Measurements from ENCODE around the gene IPO8.
"Not testable (repeated sequence)": the region's sequence is repeated elsewhere in the genome, so short reads cannot be mapped to it uniquely, and the experiment has no call there.

IPO8 gene

GRCh38 chr12:30617346-30618016, 78.2 kb downstream of the IPO8 start:
- TF ChIP-seq CTCF (IDR thresholded peaks at IDR 0.05): no peak
- Histone ChIP-seq H3K9ac (no peak overlapping the region), H3K36me3 (ENCODE audit: control insufficient read depth, insufficient read depth, low read length) (no peaks in the 10 kb centered on the region), H3K27me3 (ENCODE audit: control insufficient read depth, insufficient read depth, low read length) (no peaks in the 10 kb centered on the region), H3K79me2 (no peaks in the 10 kb centered on the region), H3K4me2 (ENCODE audit: low read length) (no peak overlapping the region), H3K4me3 (ENCODE audit: low read depth, low read length) (no peak overlapping the region), H3K27ac (no peak overlapping the region), H3K9me3 (ENCODE audit: control insufficient read depth, low read length) (no peaks in the 10 kb centered on the region), H3K4me1 (no peaks in the 10 kb centered on the region), H2AFZ (no peak overlapping the region)

- Histone ChIP-seq H3K4me2 (ENCODE audit: low read length) (no peak overlapping the region), H2AFZ (no peak overlapping the region), H3K9ac (no peak overlapping the region), H3K4me3 (ENCODE audit: low read depth, low read length) (no peak overlapping the region), H3K9me3 (ENCODE audit: control insufficient read depth, low read length) (no peaks in the 10 kb centered on the region), H3K27me3 (ENCODE audit: control insufficient read depth, insufficient read depth, low read length) (no peaks in the 10 kb centered on the region), H3K4me1 (no peaks in the 10 kb centered on the region), H3K36me3 (ENCODE audit: control insufficient read depth, insufficient read depth, low read length) (no peaks in the 10 kb centered on the region), H3K27ac (no peak overlapping the region), H3K79me2 (no peaks in the 10 kb centered on the region)
- TF ChIP-seq CTCF (IDR thresholded peaks at IDR 0.05): no peak
Measured at GRCh38 chr12:30614031-30614430, 81.6 kb downstream of the IPO8 start.

- Histone ChIP-seq H3K4me2 (ENCODE audit: low read length) (no peak overlapping the region), H3K79me2 (no peaks in the 10 kb centered on the region), H3K36me3 (ENCODE audit: control insufficient read depth, insufficient read depth, low read length) (no peaks in the 10 kb centered on the region), H3K9ac (no peak overlapping the region), H3K9me3 (ENCODE audit: control insufficient read depth, low read length) (no peaks in the 10 kb centered on the region), H3K27ac (no peak overlapping the region), H2AFZ (no peak overlapping the region), H3K4me3 (ENCODE audit: low read depth, low read length) (no peak overlapping the region), H3K4me1 (no peaks in the 10 kb centered on the region), H3K27me3 (ENCODE audit: control insufficient read depth, insufficient read depth, low read length) (no peaks in the 10 kb centered on the region)
- TF ChIP-seq CTCF (IDR thresholded peaks at IDR 0.05): no peak
Measured at GRCh38 chr12:30613119-30613830, 82.4 kb downstream of the IPO8 start.

- H3K36me3 ChIP-seq (ENCODE audit: control insufficient read depth, insufficient read depth, low read length): no peaks in the 10 kb centered on the region
- H3K27me3 ChIP-seq (ENCODE audit: control insufficient read depth, insufficient read depth, low read length): no peaks in the 10 kb centered on the region
- H3K4me2 ChIP-seq (ENCODE audit: low read length): no peak overlapping the region
- no peaks in the 10 kb centered on the region for H3K4me1 ChIP-seq
- no peak overlapping the region for H3K9ac ChIP-seq
- no peak overlapping the region for H3K27ac ChIP-seq
- no peak overlapping the region for H2AFZ ChIP-seq
- H3K79me2 ChIP-seq: no peaks in the 10 kb centered on the region
- H3K9me3 ChIP-seq (ENCODE audit: control insufficient read depth, low read length): no peaks in the 10 kb centered on the region
- no peak for TF ChIP-seq CTCF (IDR thresholded peaks at IDR 0.05)
- no peak overlapping the region for H3K4me3 ChIP-seq (ENCODE audit: low read depth, low read length)
Measured at GRCh38 chr12:30610718-30611117, 85.0 kb downstream of the IPO8 start.

- not testable (repeated sequence) for H3K27me3 ChIP-seq (ENCODE audit: control insufficient read depth, insufficient read depth, low read length); H3K36me3 ChIP-seq (ENCODE audit: control insufficient read depth, insufficient read depth, low read length); H3K4me3 ChIP-seq (ENCODE audit: low read depth, low read length); H3K27ac ChIP-seq; H3K9ac ChIP-seq; H2AFZ ChIP-seq; H3K4me2 ChIP-seq (ENCODE audit: low read length); H3K79me2 ChIP-seq; H3K4me1 ChIP-seq; H3K9me3 ChIP-seq (ENCODE audit: control insufficient read depth, low read length)
Measured at GRCh38 chr12:30609819-30610218, 85.8 kb downstream of the IPO8 start.

GRCh38 chr12:30604302-30604701, 91.4 kb downstream of the IPO8 start:
- not testable (repeated sequence) for H3K36me3 ChIP-seq (ENCODE audit: control insufficient read depth, insufficient read depth, low read length); H3K4me1 ChIP-seq; H2AFZ ChIP-seq; H3K79me2 ChIP-seq; H3K9ac ChIP-seq; H3K4me3 ChIP-seq (ENCODE audit: low read depth, low read length); H3K27ac ChIP-seq; H3K27me3 ChIP-seq (ENCODE audit: control insufficient read depth, insufficient read depth, low read length); H3K9me3 ChIP-seq (ENCODE audit: control insufficient read depth, low read length); H3K4me2 ChIP-seq (ENCODE audit: low read length)
